Body of pancreas (tissue), 4 donors: Measurements from ENCODE around the gene TNFRSF8.

Experiments
- CTCF ChIP-seq, 7 experiments: fragments of 450-650 bp in 4 of 7; fragments of 200-600 bp in 3 of 7; sonication (generic) in 3 of 7; IDR thresholded peaks; one replicate each; pipeline ENCODE4 v1.5.1; 2016 to 2019; ENCODE audit warnings: antibody characterized with exemption in 7 of 7
- POLR2A ChIP-seq, 3 donors: fragments of 450-650 bp; IDR thresholded peaks; one replicate each; pipeline ENCODE4 v1.6.1; 2016; ENCODE audit warnings: antibody characterized with exemption in 3 of 3, mild to moderate bottlenecking in 2 of 3

DNA sequence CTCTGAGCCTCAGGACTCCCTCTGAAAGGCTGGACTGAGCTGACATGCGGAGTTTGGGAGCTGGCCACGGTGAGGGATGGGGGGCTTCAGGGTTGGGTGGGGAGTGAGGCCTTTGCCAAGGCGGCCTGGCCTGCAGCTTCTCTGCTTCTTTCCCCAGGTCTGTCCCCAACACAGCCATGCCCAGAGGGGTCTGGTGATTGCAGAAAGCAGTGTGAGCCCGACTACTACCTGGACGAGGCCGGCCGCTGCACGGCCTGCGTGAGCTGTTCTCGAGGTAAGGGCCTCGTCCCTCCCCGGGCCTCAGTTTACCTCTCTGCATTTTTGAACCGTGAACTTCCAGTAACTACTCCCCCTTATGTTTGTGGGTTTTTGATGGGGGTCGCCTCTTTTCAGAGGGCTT is 48.6 kb downstream of the TNFRSF8 start:
- TF ChIP-seq CTCF (IDR thresholded peaks at IDR 0.05): no peak
- TF ChIP-seq POLR2A (IDR thresholded peaks at IDR 0.05): no peak
